ENCODE data around the gene UACA.

DNA sequence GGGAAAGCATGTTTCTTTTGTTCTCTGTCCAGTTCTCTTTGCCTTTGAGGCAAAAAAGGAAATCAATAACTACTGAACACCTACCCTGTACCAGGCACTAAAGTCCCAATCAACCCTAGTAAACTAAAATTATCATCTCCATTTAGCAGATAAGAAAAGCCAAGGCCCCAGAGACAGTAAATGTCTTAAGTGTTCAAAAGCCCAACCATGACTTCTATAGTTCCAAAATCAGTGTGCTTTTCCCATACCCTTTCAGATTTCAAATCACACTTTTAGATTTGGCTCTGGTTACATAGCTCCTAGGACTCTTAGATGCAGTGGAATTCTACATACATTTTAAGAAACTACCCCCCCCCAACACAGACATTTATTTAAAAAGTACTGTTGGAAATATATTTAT, 63.5 kb downstream of the UACA start:
- TF ChIP-seq, protein P1, sequence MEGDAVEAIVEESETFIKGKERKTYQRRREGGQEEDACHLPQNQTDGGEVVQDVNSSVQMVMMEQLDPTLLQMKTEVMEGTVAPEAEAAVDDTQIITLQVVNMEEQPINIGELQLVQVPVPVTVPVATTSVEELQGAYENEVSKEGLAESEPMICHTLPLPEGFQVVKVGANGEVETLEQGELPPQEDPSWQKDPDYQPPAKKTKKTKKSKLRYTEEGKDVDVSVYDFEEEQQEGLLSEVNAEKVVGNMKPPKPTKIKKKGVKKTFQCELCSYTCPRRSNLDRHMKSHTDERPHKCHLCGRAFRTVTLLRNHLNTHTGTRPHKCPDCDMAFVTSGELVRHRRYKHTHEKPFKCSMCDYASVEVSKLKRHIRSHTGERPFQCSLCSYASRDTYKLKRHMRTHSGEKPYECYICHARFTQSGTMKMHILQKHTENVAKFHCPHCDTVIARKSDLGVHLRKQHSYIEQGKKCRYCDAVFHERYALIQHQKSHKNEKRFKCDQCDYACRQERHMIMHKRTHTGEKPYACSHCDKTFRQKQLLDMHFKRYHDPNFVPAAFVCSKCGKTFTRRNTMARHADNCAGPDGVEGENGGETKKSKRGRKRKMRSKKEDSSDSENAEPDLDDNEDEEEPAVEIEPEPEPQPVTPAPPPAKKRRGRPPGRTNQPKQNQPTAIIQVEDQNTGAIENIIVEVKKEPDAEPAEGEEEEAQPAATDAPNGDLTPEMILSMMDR (IDR thresholded peaks at IDR 0.05): no peak
- TF ChIP-seq, protein P2, sequence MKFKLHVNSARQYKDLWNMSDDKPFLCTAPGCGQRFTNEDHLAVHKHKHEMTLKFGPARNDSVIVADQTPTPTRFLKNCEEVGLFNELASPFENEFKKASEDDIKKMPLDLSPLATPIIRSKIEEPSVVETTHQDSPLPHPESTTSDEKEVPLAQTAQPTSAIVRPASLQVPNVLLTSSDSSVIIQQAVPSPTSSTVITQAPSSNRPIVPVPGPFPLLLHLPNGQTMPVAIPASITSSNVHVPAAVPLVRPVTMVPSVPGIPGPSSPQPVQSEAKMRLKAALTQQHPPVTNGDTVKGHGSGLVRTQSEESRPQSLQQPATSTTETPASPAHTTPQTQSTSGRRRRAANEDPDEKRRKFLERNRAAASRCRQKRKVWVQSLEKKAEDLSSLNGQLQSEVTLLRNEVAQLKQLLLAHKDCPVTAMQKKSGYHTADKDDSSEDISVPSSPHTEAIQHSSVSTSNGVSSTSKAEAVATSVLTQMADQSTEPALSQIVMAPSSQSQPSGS (CRISPR knock-in tag; IDR thresholded peaks at IDR 0.05; ENCODE audit: borderline replicate concordance, low read depth): no peak
- TF ChIP-seq ELF4 (CRISPR knock-in tag; IDR thresholded peaks at IDR 0.05; ENCODE audit: low read depth) (no peak), NR3C1 (CRISPR knock-in tag; conservative IDR thresholded peaks at IDR 0.05; ENCODE audit: low read depth) (no peak), NR1H2 (CRISPR knock-in tag; IDR thresholded peaks at IDR 0.05) (no peak), SMAD3 (CRISPR knock-in tag; IDR thresholded peaks at IDR 0.05; ENCODE audit: borderline replicate concordance) (no peak), TCF7 (CRISPR knock-in tag; IDR thresholded peaks at IDR 0.05; ENCODE audit: low read depth) (no peak)
- TF ChIP-seq, protein P3, sequence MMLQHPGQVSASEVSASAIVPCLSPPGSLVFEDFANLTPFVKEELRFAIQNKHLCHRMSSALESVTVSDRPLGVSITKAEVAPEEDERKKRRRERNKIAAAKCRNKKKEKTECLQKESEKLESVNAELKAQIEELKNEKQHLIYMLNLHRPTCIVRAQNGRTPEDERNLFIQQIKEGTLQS (CRISPR knock-in tag; conservative IDR thresholded peaks at IDR 0.05): no peak
- TF ChIP-seq, protein P4, sequence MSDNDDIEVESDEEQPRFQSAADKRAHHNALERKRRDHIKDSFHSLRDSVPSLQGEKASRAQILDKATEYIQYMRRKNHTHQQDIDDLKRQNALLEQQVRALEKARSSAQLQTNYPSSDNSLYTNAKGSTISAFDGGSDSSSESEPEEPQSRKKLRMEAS (CRISPR knock-in tag; IDR thresholded peaks at IDR 0.05): no peak
